GM10248 (cell line): ENCODE data around the gene SLC37A1.

Experiments
- CTCF ChIA-PET: fragments of 300-600 bp; sonication (Branson Sonifier 250); formaldehyde crosslinking; extraction: SDS; loops from one replicate; lab custom pipeline; 2021; ENCODE audit warnings: antibody characterized with exemption; lab: Yijun Ruan, JAX
- POLR2A ChIA-PET: fragments of 350-650 bp; sonication (Branson Sonifier 250); formaldehyde crosslinking; extraction: SDS; loops from one replicate; lab custom pipeline; 2020; ENCODE audit warnings: antibody characterized with exemption; lab: Yijun Ruan, JAX
- DNase-seq: peaks from one replicate; pipeline ENCODE4 v3.0.0; 2012; ENCODE audit errors: extremely low spot score
- TF ChIP-seq, protein P1 (sequence below): IDR thresholded peaks from 2 replicates; pipeline ENCODE4 v1.5.1; 2012; ENCODE audit warnings: mild to moderate bottlenecking, low read depth; ENCODE audit errors: extremely low read depth, missing control alignments, control extremely low read depth

Gene SLC37A1

DNA sequence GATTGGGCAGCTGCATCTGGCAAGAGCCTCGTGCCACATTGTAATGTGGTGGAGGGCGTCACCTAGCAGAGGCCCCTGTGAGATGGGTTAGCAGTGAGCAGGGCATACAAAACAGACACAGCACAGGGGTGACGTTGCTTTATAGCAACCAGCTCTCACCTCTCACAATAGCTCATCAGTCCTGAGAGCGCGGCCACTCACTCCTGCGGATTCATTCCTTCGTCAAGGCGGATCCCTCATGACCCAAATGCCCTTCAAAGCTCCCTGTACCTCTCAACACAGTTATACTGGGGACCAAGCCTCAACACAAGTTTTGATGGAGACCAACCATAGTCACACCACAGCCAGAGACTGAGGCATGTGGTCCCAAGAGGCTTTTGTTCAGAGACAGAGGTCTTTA, 22.9 kb downstream of the SLC37A1 start:
- TF ChIP-seq, protein P1, sequence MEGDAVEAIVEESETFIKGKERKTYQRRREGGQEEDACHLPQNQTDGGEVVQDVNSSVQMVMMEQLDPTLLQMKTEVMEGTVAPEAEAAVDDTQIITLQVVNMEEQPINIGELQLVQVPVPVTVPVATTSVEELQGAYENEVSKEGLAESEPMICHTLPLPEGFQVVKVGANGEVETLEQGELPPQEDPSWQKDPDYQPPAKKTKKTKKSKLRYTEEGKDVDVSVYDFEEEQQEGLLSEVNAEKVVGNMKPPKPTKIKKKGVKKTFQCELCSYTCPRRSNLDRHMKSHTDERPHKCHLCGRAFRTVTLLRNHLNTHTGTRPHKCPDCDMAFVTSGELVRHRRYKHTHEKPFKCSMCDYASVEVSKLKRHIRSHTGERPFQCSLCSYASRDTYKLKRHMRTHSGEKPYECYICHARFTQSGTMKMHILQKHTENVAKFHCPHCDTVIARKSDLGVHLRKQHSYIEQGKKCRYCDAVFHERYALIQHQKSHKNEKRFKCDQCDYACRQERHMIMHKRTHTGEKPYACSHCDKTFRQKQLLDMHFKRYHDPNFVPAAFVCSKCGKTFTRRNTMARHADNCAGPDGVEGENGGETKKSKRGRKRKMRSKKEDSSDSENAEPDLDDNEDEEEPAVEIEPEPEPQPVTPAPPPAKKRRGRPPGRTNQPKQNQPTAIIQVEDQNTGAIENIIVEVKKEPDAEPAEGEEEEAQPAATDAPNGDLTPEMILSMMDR = no peak
- CTCF ChIA-PET = interaction anchor here (0.7 to 6.4 kb wide), 21 partner anchors 9 to 372 kb away, joined by 3 to 45 read pairs (median 4); no protein-coding TSS in a partner anchor
- POLR2A ChIA-PET = interaction anchor here (0.6 to 1.1 kb wide), 3 partner anchors 9 to 392 kb away, joined by 3 read pairs; no protein-coding TSS in a partner anchor
- DNase-seq = no peak

DNA sequence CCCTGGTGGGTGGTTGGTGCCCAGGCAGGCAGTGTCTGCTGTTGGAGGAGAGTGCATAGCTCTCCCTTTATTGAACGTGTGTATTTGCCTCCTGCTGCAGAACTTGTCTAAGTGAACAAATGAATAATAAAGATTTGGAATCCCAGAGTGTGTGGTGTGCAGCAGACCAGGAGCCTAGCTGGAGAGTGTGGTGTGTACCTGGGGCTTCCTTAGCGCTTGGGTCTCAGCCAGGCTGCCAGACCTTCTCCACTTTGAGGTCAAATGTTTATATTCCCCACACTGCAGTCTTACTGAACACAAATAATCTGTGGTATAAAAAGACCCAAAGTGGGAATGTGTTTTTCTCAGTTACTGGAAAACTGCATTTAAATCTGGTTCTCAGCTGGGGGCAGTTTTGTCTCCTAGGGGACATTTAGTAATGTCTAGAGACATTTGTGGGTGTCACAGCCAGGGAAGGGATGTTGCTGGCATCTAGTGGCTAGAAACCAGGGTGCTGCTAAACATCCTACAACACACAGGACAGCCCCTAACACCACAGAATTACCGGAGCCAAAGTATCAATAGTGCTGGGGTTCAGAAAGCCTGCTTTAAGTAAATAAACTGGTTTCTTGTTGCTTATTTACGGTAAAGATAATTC, 23.6 kb downstream of the SLC37A1 start:
- TF ChIP-seq, protein P1 = peak; percentile 55
- ChIA-PET CTCF (interaction anchor here (0.7 to 6.4 kb wide), 15 partner anchors 11 to 373 kb away, joined by 3 to 45 read pairs (median 4); no protein-coding TSS in a partner anchor), POLR2A (no interaction called here)
- DNase-seq = no peak

DNA sequence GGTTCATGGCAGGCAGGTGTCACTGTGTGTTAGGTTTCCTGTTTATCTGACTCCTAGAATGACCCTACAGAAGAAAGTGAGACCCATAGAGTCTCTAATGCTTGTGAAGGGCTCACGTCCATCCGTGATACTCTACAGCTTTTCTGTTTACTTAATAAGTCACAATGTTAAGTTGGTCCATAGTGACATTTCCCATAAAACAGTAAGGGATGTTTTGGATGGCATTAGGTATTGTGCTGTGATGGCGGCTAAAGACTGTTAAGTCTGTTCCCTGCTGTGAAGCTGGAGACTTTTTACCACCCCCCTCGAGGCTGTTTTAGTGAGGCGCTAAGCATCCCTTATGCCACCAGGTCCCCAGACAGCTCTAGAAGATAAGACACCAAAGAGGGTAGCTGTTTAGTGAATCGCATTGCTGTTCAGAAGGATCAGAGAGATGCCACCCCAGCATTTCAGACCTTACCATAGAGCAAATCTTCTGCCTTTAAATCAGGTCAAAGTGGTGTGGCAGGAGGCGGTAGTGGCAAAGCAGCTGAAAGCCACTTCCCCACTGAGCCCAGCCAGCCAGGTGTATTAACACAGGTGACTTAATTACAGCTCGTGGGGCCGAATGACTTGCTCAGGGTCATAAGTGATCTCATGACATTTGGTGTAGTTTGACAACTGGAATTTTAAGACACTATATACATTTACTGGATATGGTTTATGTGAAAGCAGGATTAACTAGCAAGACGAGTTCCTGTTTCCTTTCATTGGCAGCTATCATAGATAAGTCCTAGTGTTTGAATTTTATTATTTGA, 25.0 kb downstream of the SLC37A1 start:
- CTCF ChIA-PET = interaction anchor here (1.2 to 6.4 kb wide), 9 partner anchors 9 to 229 kb away, joined by 3 to 45 read pairs (median 5); no protein-coding TSS in a partner anchor
- POLR2A ChIA-PET = no interaction called here
- no peak for DNase-seq
- TF ChIP-seq, protein P1 = no peak

DNA sequence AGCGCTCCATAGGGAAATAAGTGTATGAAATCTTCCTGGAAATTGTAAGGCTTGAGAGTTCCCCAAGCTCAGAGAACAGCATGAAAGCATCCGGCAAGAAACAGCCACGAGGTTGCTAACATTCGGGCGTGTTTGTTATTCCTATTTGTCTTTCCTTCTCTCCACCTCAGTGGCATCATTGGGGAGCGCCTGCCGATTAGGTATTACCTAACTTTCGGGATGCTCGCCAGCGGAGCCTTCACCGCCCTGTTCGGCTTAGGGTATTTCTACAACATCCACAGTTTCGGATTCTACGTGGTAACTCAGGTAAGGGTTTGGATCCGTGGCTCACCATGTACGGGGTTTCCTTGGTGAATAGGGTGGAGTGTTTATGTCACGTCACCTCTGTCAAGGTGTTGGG, 25.7 kb downstream of the SLC37A1 start:
- TF ChIP-seq, protein P1 = no peak
- POLR2A ChIA-PET = no interaction called here
- no peak for DNase-seq
- CTCF ChIA-PET = interaction anchor here (1.2 to 6.4 kb wide), 6 partner anchors 9 to 230 kb away, joined by 3 to 45 read pairs (median 4); no protein-coding TSS in a partner anchor

DNA sequence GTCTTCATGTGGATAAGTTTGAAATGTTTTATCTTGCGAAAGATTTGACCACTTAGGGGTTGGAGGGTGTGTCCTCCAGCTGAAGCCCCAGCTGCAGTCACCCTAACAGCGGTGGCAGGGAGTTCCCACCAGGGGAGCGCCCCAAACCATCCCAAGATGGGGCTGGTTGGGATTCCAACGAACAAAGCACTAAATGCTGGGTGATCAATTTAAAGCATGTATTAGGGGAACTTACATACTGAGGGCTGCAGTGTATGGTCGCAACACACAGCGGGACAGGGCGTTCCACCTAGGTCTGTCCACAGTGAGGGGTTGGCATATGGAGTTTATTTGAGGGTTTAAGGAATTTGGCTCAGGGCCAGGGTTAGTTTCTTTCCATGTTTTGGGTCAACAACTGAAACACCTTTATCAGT, 26.3 kb downstream of the SLC37A1 start:
- POLR2A ChIA-PET = no interaction called here
- DNase-seq = no peak
- TF ChIP-seq, protein P1 = no peak
- CTCF ChIA-PET = interaction anchor here (1.2 to 6.4 kb wide), 4 partner anchors 8 to 230 kb away, joined by 4 to 45 read pairs (median 15); no protein-coding TSS in a partner anchor

DNA sequence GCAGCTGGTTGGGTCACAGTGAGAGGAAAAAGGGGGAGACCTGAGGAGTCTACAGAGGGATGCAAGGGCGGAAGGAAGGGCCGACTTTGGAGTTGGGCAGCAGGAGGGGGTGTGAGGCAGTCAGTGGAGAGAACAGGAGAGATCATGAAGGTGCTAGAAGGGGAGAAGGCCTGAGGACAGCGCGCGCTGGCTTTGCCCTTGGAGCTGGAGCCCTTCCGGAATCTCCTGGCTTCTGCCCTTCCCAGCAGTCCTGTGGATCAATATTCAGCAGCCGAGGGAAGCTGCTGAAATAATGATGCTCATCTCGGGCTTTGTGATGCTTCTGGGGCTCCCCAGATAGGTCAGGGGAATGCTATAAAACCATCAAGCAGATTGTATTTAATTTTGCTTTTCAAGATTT, 26.7 kb downstream of the SLC37A1 start:
- TF ChIP-seq, protein P1 = no peak
- ChIA-PET CTCF (interaction anchor here (1.6 to 6.4 kb wide), 2 partner anchors 45 to 231 kb away, joined by 4 to 25 read pairs; no protein-coding TSS in a partner anchor), POLR2A (no interaction called here)
- DNase-seq = no peak
